A549 (cell line): ENCODE measurements around the gene GPR26.

Source experiments
- CTCF ChIP-seq: fragments of >200 bp; sonication (Bioruptor Twin); formaldehyde crosslinking; IDR thresholded peaks from 3 replicates; pipeline ENCODE4 v1.5.1; 2016
- EP300 ChIP-seq, 2 experiments: fragments of >200 bp; sonication (Bioruptor Twin); formaldehyde crosslinking; IDR thresholded peaks; 2 replicates in 1 of 2; 3 replicates in 1 of 2; pipeline ENCODE4 v1.6.1; 2016 to 2017
- ESRRA ChIP-seq: fragments of 150-350 bp; IDR thresholded peaks from 2 replicates; pipeline ENCODE4 v1.6.1; 2014; ENCODE audit warnings: mild to moderate bottlenecking, low read length, borderline replicate concordance
- HDAC2 ChIP-seq: fragments of 200-600 bp; sonication (generic); IDR thresholded peaks from 2 replicates; pipeline ENCODE4 v1.6.1; 2016
- PHF8 ChIP-seq: fragments of 200-600 bp; sonication (generic); IDR thresholded peaks from 2 replicates; pipeline ENCODE4 v1.6.1; 2016; ENCODE audit warnings: low read depth, mild to moderate bottlenecking, antibody characterized with exemption, moderate library complexity, borderline replicate concordance
- POLR2A ChIP-seq: IDR thresholded peaks from 2 replicates; pipeline ENCODE4 v1.6.1; 2012; ENCODE audit warnings: mild to moderate bottlenecking, low read length
- RAD21 ChIP-seq, 2 experiments: fragments of >200 bp in 1 of 2; sonication (Bioruptor Twin) in 1 of 2; formaldehyde crosslinking in 1 of 2; IDR thresholded peaks in 1 of 2; conservative IDR thresholded peaks in 1 of 2; 2 replicates in 1 of 2; 3 replicates in 1 of 2; pipeline ENCODE4 v1.6.1; 2012 to 2018; ENCODE audit warnings: inconsistent platforms in 1 of 2
- RCOR1 ChIP-seq: fragments of 150-350 bp; IDR thresholded peaks from 2 replicates; pipeline ENCODE4 v1.6.1; 2014; ENCODE audit warnings: antibody characterized with exemption, low read length, low read depth
- RFX5 ChIP-seq: fragments of 450-650 bp; IDR thresholded peaks from 2 replicates; pipeline ENCODE4 v1.7.1; 2014; ENCODE audit warnings: antibody characterized with exemption, mild to moderate bottlenecking, moderate library complexity
- SMC3 ChIP-seq: fragments of >200 bp; sonication (Bioruptor Twin); formaldehyde crosslinking; IDR thresholded peaks from 3 replicates; pipeline ENCODE4 v1.6.1; 2018; ENCODE audit warnings: inconsistent platforms
- TP53 ChIP-seq: fragments of 250-450 bp; sonication (Bioruptor Pico); IDR thresholded peaks from 2 replicates; pipeline ENCODE4 v1.5.0; 2021; ENCODE audit warnings: mild to moderate bottlenecking, moderate library complexity
- USF2 ChIP-seq: fragments of 450-650 bp; IDR thresholded peaks from 2 replicates; pipeline ENCODE4 v1.6.1; 2014; ENCODE audit warnings: antibody characterized with exemption

- TF ChIP-seq SMC3: no peak
- no peak for TF ChIP-seq TP53
- no peak for TF ChIP-seq CTCF
- TF ChIP-seq PHF8: no peak
- TF ChIP-seq RFX5: no peak
- TF ChIP-seq USF2: no peak
- TF ChIP-seq ESRRA: no peak
- TF ChIP-seq POLR2A: no peak
- TF ChIP-seq HDAC2: no peak
- TF ChIP-seq RAD21 (conservative IDR thresholded peaks at IDR 0.05 in 1 of 2, IDR thresholded peaks at IDR 0.05 in 1 of 2): no peak
- TF ChIP-seq EP300 (IDR thresholded peaks at IDR 0.05): no peak
- TF ChIP-seq RCOR1: no peak
Observed at GRCh38 chr10:123683865-123684264, 17.7 kb downstream of the GPR26 start.
